Prostate gland (tissue), 2 donors: ENCODE measurements around the gene TMEM108. TPM values are rescaled to one million over a fixed set of nuclear protein-coding genes. Genes with fewer than 3 reads are reported as not detected.

Experiments
- DNase-seq: peaks from one replicate; pipeline ENCODE4 v3.0.0-alpha.2; 2019; ENCODE audit warnings: low spot score
- H3K27ac ChIP-seq, 2 donors: fragments of 200-600 bp; sonication (generic); 2 replicates each; pipeline ENCODE4 v1.5.1; 2017 to 2019
- H3K27me3 ChIP-seq: fragments of 200-600 bp; sonication (generic); replicated peaks from 2 replicates; pipeline ENCODE4 v1.5.1; 2019; ENCODE audit not compliant: insufficient read depth
- H3K36me3 ChIP-seq, 2 donors: fragments of 200-600 bp; sonication (generic); 1 replicate in 1 of 2; 2 replicates in 1 of 2; pipeline versions ENCODE4 v1.5.1 to v1.8.1; 2017 to 2019
- H3K4me1 ChIP-seq: fragments of 200-600 bp; sonication (generic); replicated peaks from 2 replicates; pipeline ENCODE4 v1.5.1; 2019
- H3K4me3 ChIP-seq, 2 donors: fragments of 200-600 bp; sonication (generic); 2 replicates each; pipeline ENCODE4 v1.5.1; 2017 to 2019
- H3K9me3 ChIP-seq: fragments of 200-600 bp; sonication (generic); 2 replicates; pipeline ENCODE4 v1.5.1; 2017
- CTCF ChIP-seq, 4 experiments: fragments of 200-600 bp in 2 of 4; fragments of 450-650 bp in 2 of 4; sonication (generic) in 2 of 4; IDR thresholded peaks; 1 replicate in 3 of 4; 2 replicates in 1 of 4; pipeline ENCODE4 v1.5.1; 2016 to 2019; ENCODE audit warnings: antibody characterized with exemption in 4 of 4, mild to moderate bottlenecking in 2 of 4, moderate library complexity in 2 of 4
- POLR2A ChIP-seq: fragments of 450-650 bp; IDR thresholded peaks from one replicate; pipeline ENCODE4 v1.6.1; 2016; ENCODE audit warnings: antibody characterized with exemption, mild to moderate bottlenecking
- POLR2AphosphoS5 ChIP-seq: sonication (generic); formaldehyde crosslinking; IDR thresholded peaks from one replicate; pipeline ENCODE4 v1.6.1; 2017; ENCODE audit warnings: antibody characterized with exemption
- WGBS: methylation state at CpG from one replicate; pipeline ENCODE4 v1.1.5; 2018; 5-methylcytosine and 5-hydroxymethylcytosine counted together
- intact Hi-C: fragments of 100-400 bp; cut with DNase I; formaldehyde crosslinking; loops from one replicate; pipeline ENCODE4 v1.14.2; 2022
- total RNA-seq, 2 donors: library from RNA; depleted of rRNA; stranded (reverse); fragments of >200 nt; gene quantifications; one replicate each; pipeline ENCODE4 v1.1.0, GENCODE V29; 2016

Gene TMEM108
- total RNA-seq, 2 donors from 2014 or later = 8.1 TPM; not detected in 1

- no peak for DNase-seq
- no peaks in the 10 kb centered on the region for H3K4me1 ChIP-seq
- H3K9me3 ChIP-seq = no peaks in the 10 kb centered on the region
- TF ChIP-seq CTCF (IDR thresholded peaks at IDR 0.05) (no peak), POLR2A (no peak), POLR2AphosphoS5 (no peak)
- intact Hi-C loops = no loop called here
- H3K36me3 ChIP-seq = no peaks in the 10 kb centered on the region
- no peaks in the 10 kb centered on the region for H3K27me3 ChIP-seq
- no peak overlapping the region for H3K4me3 ChIP-seq
- no peak overlapping the region for H3K27ac ChIP-seq
- WGBS = 25% methylated on average over 4 of the region's 4 CpGs
These were observed 218.7 kb downstream of the TMEM108 start for GRCh38 chr3:133256787-133257483.

GRCh38 chr3:133258358-133258757 lies 220.2 kb downstream of the TMEM108 start:
- Histone ChIP-seq H3K36me3 (no peaks in the 10 kb centered on the region), H3K27me3 (no peaks in the 10 kb centered on the region), H3K27ac (no peak overlapping the region), H3K4me3 (no peak overlapping the region), H3K4me1 (no peaks in the 10 kb centered on the region), H3K9me3 (no peaks in the 10 kb centered on the region)
- WGBS = 100% methylated on average over 1 of the region's 1 CpG
- DNase-seq = no peak
- TF ChIP-seq POLR2AphosphoS5 (no peak), CTCF (IDR thresholded peaks at IDR 0.05) (no peak), POLR2A (no peak)
- intact Hi-C loops = no loop called here

- 36% methylated on average over 4 of the region's 4 CpGs for WGBS
- no peaks in the 10 kb centered on the region for H3K9me3 ChIP-seq
- intact Hi-C loops = no loop called here
- H3K27ac ChIP-seq = no peak overlapping the region
- H3K4me3 ChIP-seq = no peak overlapping the region
- no peaks in the 10 kb centered on the region for H3K36me3 ChIP-seq
- H3K27me3 ChIP-seq = no peaks in the 10 kb centered on the region
- DNase-seq = peak; percentile 39
- no peaks in the 10 kb centered on the region for H3K4me1 ChIP-seq
- no peak for TF ChIP-seq CTCF (IDR thresholded peaks at IDR 0.05)
- no peak for TF ChIP-seq POLR2A
- TF ChIP-seq POLR2AphosphoS5 = no peak
These were observed 221.6 kb downstream of the TMEM108 start for GRCh38 chr3:133259767-133260166.

DNA sequence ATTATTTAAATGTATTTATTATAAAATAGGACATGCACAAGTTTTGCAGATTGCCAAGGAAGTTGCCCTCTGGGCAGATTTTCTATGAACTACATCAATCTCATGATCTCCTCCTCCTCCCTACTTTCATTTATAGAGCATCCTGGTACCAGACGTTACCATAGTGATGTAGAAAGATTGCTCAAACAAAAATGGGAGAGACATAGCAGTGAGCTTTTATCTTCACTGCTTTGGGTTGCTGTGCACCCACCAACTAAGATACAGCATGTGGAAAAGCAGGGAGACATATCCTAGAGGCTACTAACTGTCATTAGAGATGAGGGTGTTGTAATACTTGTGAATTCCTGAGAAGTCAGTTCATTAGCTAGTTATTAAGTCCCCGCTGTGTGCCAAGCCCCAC lies 224.1 kb downstream of the TMEM108 start:
- H3K4me3 ChIP-seq = no peak overlapping the region
- no peaks in the 10 kb centered on the region for H3K9me3 ChIP-seq
- no peaks in the 10 kb centered on the region for H3K27me3 ChIP-seq
- no peaks in the 10 kb centered on the region for H3K4me1 ChIP-seq
- no peak overlapping the region for H3K27ac ChIP-seq
- intact Hi-C loops = no loop called here
- no peak for DNase-seq
- TF ChIP-seq POLR2A (no peak), CTCF (IDR thresholded peaks at IDR 0.05) (no peak), POLR2AphosphoS5 (no peak)
- 83% methylated on average over 2 of the region's 2 CpGs for WGBS
- H3K36me3 ChIP-seq = no peaks in the 10 kb centered on the region

- 89% methylated on average over 3 of the region's 3 CpGs for WGBS
- intact Hi-C loops = no loop called here
These were observed 226.7 kb downstream of the TMEM108 start for GRCh38 chr3:133264920-133265319.

More at GRCh38 chr3:133264920-133265319, 226.7 kb downstream of the TMEM108 start:
- no peak overlapping the region for H3K4me3 ChIP-seq
- H3K4me1 ChIP-seq = no peaks in the 10 kb centered on the region
- no peaks in the 10 kb centered on the region for H3K27me3 ChIP-seq
- TF ChIP-seq POLR2A = no peak
- TF ChIP-seq CTCF (IDR thresholded peaks at IDR 0.05) = no peak
- TF ChIP-seq POLR2AphosphoS5 = no peak
- H3K27ac ChIP-seq = no peak overlapping the region
- H3K9me3 ChIP-seq = no peaks in the 10 kb centered on the region
- no peak for DNase-seq
- no peaks in the 10 kb centered on the region for H3K36me3 ChIP-seq
